Measurements from ENCODE around the gene SLC30A9.

SLC30A9 gene

GRCh38 chr4:42008011-42008786, 17.9 kb downstream of the SLC30A9 start:
- no peak for DNase-seq

GRCh38 chr4:42015438-42015837, 25.1 kb downstream of the SLC30A9 start:
- DNase-seq = no peak

- no peak for DNase-seq
Measured at GRCh38 chr4:42018451-42018850, 28.1 kb downstream of the SLC30A9 start.

GRCh38 chr4:42048394-42048793, 58.1 kb downstream of the SLC30A9 start:
- DNase-seq = no peak

- no peak for DNase-seq
Measured at GRCh38 chr4:42050516-42051249, 60.4 kb downstream of the SLC30A9 start.

GRCh38 chr4:42066402-42066801, 76.1 kb downstream of the SLC30A9 start:
- no peak for DNase-seq

GRCh38 chr4:42067264-42067663, 76.9 kb downstream of the SLC30A9 start:
- DNase-seq = no peak

- no peak for DNase-seq
Measured at GRCh38 chr4:42070463-42070862, 80.1 kb downstream of the SLC30A9 start.

- DNase-seq = no peak
Measured at GRCh38 chr4:42074294-42074693, 84.0 kb downstream of the SLC30A9 start.

GRCh38 chr4:42078184-42078801, 88.0 kb downstream of the SLC30A9 start:
- no peak for DNase-seq

- DNase-seq = no peak
Measured at GRCh38 chr4:42080306-42080705, 90.0 kb downstream of the SLC30A9 start.

- no peak for DNase-seq
Measured at GRCh38 chr4:42083816-42084215, 93.5 kb downstream of the SLC30A9 start.

- no peak for DNase-seq
Measured at GRCh38 chr4:42088386-42088785, 98.1 kb downstream of the SLC30A9 start.

- DNase-seq = no peak
Measured at GRCh38 chr4:42101446-42101975, 111.2 kb downstream of the SLC30A9 start.

GRCh38 chr4:42104521-42104920, 114.2 kb downstream of the SLC30A9 start:
- DNase-seq = no peak

GRCh38 chr4:42112846-42113245, 122.5 kb downstream of the SLC30A9 start:
- DNase-seq = no peak

- no peak for DNase-seq
Measured at GRCh38 chr4:42119886-42120285, 129.6 kb downstream of the SLC30A9 start.

- no peak for DNase-seq
Measured at GRCh38 chr4:42122237-42122636, 131.9 kb downstream of the SLC30A9 start.

GRCh38 chr4:42123071-42123644, 132.8 kb downstream of the SLC30A9 start:
- DNase-seq = no peak

- DNase-seq = no peak
Measured at GRCh38 chr4:42132099-42132498, 141.8 kb downstream of the SLC30A9 start.

GRCh38 chr4:42133006-42133405, 142.7 kb downstream of the SLC30A9 start:
- no peak for DNase-seq

GRCh38 chr4:42136371-42136770, 146.0 kb downstream of the SLC30A9 start:
- no peak for DNase-seq
